Mesothelial cell of epicardium (in vitro differentiated cells): Measurements from ENCODE around the gene CAPS2. TPM values are rescaled to one million over a fixed set of nuclear protein-coding genes. Genes with fewer than 3 reads are reported as not detected.

Experiments
- DNase-seq, 2 experiments: peaks; one replicate each; pipeline ENCODE4 v3.0.0; 2021; ENCODE audit warnings: low spot score in 2 of 2; ENCODE audit not compliant: unreplicated experiment in 2 of 2
- H3K27ac Mint-ChIP-seq: 2 replicates; pipeline ENCODE4 v1.8.0; 2021; ENCODE audit warnings: mixed read lengths
- H3K27me3 Mint-ChIP-seq: 2 replicates; pipeline ENCODE4 v1.8.0; 2021; ENCODE audit warnings: low read depth, mixed read lengths
- H3K36me3 Mint-ChIP-seq: 2 replicates; pipeline ENCODE4 v1.8.0; 2021; ENCODE audit warnings: mixed read lengths
- H3K4me1 Mint-ChIP-seq: 2 replicates; pipeline ENCODE4 v1.8.0; 2021; ENCODE audit warnings: mixed read lengths
- H3K4me3 Mint-ChIP-seq: 2 replicates; pipeline ENCODE4 v1.8.0; 2021; ENCODE audit warnings: mild to moderate bottlenecking, moderate library complexity, mixed read lengths
- H3K9me3 Mint-ChIP-seq: 2 replicates; pipeline ENCODE4 v1.8.0; 2021; ENCODE audit warnings: mixed read lengths
- total RNA-seq: library from RNA; stranded (reverse); gene quantifications from 3 replicates; pipeline ENCODE4 v1.2.1, GENCODE V29; 2021
- TF ChIP-seq, protein P1 (sequence below): fragments of 200-600 bp; sonication (generic); IDR thresholded peaks from one replicate; pipeline ENCODE4 v1.5.0; 2021; ENCODE audit warnings: antibody characterized with exemption; ENCODE audit not compliant: unreplicated experiment

The CAPS2 gene
- total RNA-seq, 1 donor from 2014 or later = 21.5 TPM

DNA sequence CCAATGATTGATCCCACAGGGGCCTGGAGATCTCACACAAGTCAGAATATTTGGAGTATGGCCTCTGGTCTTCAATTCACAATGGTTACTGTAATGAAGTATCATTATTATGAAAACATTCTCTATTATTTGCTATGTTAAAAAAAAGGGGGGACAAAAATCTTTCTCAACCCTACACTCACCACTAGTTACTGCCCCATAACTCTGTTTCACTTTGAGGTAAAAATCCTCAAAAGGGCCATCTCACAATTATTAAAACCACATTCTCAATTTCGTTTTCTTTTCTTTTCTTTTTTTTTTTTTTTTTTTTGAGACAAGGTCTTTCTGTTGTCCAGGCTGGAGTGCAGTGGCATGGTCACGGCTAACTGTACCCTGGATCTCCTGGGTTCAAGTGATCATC is 60.9 kb downstream of the CAPS2 start:
- Mint-ChIP-seq H3K4me3 (no peak overlapping the region), H3K27ac (no peak overlapping the region), H3K9me3 (peaks cover 9% of the 10 kb centered on the region), H3K27me3 (no peaks in the 10 kb centered on the region), H3K36me3 (no peaks in the 10 kb centered on the region), H3K4me1 (peaks cover 7% of the 10 kb centered on the region)
- DNase-seq = no peak
- TF ChIP-seq, protein P1, sequence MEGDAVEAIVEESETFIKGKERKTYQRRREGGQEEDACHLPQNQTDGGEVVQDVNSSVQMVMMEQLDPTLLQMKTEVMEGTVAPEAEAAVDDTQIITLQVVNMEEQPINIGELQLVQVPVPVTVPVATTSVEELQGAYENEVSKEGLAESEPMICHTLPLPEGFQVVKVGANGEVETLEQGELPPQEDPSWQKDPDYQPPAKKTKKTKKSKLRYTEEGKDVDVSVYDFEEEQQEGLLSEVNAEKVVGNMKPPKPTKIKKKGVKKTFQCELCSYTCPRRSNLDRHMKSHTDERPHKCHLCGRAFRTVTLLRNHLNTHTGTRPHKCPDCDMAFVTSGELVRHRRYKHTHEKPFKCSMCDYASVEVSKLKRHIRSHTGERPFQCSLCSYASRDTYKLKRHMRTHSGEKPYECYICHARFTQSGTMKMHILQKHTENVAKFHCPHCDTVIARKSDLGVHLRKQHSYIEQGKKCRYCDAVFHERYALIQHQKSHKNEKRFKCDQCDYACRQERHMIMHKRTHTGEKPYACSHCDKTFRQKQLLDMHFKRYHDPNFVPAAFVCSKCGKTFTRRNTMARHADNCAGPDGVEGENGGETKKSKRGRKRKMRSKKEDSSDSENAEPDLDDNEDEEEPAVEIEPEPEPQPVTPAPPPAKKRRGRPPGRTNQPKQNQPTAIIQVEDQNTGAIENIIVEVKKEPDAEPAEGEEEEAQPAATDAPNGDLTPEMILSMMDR = no peak

DNA sequence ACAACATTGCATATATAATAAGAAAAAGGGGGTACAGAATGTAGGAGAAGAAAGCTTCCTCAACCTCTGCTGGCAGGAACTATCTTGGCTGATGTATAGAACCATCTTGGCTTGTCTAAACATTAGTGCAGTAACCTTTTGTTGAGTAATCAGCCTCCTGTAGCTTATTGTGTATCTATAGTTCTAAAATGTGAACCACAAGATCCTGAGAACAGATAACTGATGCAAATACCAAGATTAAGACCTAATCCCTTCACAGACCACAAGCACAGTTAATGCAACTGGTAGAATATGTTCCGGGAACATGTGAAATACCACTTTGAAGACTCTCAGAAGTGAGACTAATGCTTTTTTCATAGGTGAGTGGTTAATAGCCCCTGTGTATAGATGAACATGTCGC is 69.8 kb downstream of the CAPS2 start:
- DNase-seq = no peak
- Mint-ChIP-seq H3K36me3 (no peaks in the 10 kb centered on the region), H3K9me3 (peaks cover under 1% of the 10 kb centered on the region), H3K27me3 (peaks cover 1% of the 10 kb centered on the region), H3K4me3 (no peak overlapping the region), H3K4me1 (peaks cover 11% of the 10 kb centered on the region), H3K27ac (no peak overlapping the region)
- TF ChIP-seq, protein P1 = no peak

DNA sequence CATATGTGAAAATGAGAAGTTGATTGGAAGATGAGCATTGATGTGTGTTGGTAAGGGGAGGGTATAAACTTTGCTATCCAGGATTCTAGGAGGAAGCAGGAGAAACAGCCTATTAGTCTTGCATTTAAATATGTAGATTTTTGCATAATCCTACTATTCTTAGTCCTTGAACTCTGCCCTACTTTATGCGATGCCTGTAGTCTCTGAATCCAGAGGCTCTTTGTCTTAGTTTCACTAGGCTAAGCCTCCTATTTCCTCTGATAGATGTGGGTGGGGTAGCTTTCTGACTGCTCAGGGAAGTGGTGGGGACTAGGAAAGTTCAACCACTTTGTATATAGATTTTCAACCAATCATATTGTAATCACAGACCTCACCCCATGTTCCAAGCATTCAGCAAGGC is 71.0 kb downstream of the CAPS2 start:
- Mint-ChIP-seq H3K4me1 (peaks cover 11% of the 10 kb centered on the region), H3K36me3 (no peaks in the 10 kb centered on the region), H3K27ac (no peak overlapping the region), H3K27me3 (peaks cover 1% of the 10 kb centered on the region), H3K9me3 (no peaks in the 10 kb centered on the region), H3K4me3 (no peak overlapping the region)
- DNase-seq = no peak
- TF ChIP-seq, protein P1 = no peak

DNA sequence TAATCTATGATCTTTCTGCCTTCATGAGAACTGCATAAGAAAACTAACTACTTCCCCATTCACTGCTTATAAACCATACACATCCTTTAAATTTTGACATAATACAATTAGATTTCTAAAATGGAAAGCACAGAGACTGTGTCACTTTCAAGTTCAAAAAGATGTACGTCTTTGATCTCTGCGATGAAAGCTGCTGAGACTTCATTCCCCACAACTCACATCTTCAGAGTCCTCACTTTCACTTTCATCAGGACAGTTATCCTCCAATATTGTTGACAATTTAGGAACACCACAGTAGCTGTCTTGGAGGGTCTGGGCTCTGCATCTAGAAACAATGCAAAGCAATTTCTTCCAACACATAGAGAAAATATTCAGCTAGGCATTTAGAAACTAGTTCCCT is 72.6 kb downstream of the CAPS2 start:
- peaks cover 1% of the 10 kb centered on the region for H3K27me3 Mint-ChIP-seq
- DNase-seq = no peak
- H3K4me3 Mint-ChIP-seq = no peak overlapping the region
- TF ChIP-seq, protein P1 = no peak
- peak overlapping the region; percentile 28 for H3K27ac Mint-ChIP-seq
- no peaks in the 10 kb centered on the region for H3K36me3 Mint-ChIP-seq
- peaks cover 11% of the 10 kb centered on the region for H3K4me1 Mint-ChIP-seq
- H3K9me3 Mint-ChIP-seq = no peaks in the 10 kb centered on the region

DNA sequence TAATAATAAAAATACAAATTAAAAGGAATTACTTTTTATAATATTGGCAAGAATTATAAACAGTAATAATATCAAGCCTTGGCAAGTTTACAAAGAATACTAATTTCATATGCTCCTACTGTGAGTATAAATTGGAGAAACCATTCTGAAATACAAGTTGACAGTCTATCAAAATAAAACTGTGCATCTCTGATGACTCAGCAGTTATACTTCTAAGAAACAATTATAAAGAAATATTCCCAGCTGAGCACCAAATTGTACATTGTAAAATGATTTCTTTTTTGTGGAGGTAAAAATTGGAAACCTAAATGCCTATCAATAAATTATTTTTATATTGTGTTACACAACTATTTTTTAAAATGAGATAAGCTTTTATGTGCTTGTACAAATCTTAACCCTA is 85.0 kb downstream of the CAPS2 start:
- TF ChIP-seq, protein P1 = no peak
- no peak overlapping the region for H3K4me3 Mint-ChIP-seq
- no peaks in the 10 kb centered on the region for H3K36me3 Mint-ChIP-seq
- H3K4me1 Mint-ChIP-seq = no peaks in the 10 kb centered on the region
- peaks cover 13% of the 10 kb centered on the region for H3K9me3 Mint-ChIP-seq
- DNase-seq = no peak
- H3K27ac Mint-ChIP-seq = no peak overlapping the region
- peaks cover 2% of the 10 kb centered on the region for H3K27me3 Mint-ChIP-seq

DNA sequence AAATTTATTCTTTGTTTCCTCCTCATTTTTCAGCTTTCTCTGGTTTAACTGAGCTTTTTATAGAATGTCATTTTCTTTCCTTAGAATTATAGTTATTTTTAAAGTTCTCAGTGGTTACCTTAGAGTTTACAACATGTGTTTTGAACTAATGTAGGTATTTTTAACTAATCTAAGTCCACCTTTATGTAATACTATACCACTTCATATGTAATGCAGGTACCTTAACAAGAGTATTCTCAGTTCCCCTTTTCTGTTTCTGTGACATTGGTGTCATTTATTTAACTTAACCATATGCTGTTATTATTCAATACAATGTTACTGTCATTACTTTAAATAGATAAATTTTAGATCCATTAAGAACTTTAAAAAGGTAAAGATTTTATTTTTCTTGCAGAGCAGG is 90.1 kb downstream of the CAPS2 start:
- DNase-seq = no peak
- H3K27me3 Mint-ChIP-seq = peaks cover 2% of the 10 kb centered on the region
- no peaks in the 10 kb centered on the region for H3K36me3 Mint-ChIP-seq
- H3K4me1 Mint-ChIP-seq = peaks cover 3% of the 10 kb centered on the region
- no peak overlapping the region for H3K27ac Mint-ChIP-seq
- TF ChIP-seq, protein P1 = no peak
- no peak overlapping the region for H3K4me3 Mint-ChIP-seq
- peaks cover 22% of the 10 kb centered on the region for H3K9me3 Mint-ChIP-seq
